K562 (cell line): ENCODE measurements around the gene SFRP5. TPM values are rescaled to one million over a fixed set of nuclear protein-coding genes. Genes with fewer than 3 reads are reported as not detected.

Experiments
- BCLAF1 ChIP-seq, 2 experiments: fragments of 450-650 bp in 1 of 2; IDR thresholded peaks; 2 replicates each; pipeline ENCODE4 v1.6.1; 2011 to 2017; ENCODE audit warnings: low read depth in 2 of 2, antibody characterized with exemption in 1 of 2, borderline replicate concordance in 1 of 2, low read length in 1 of 2, mild to moderate bottlenecking in 1 of 2, mixed read lengths in 1 of 2; ENCODE audit not compliant: control insufficient read depth in 1 of 2
- CBX8 ChIP-seq: fragments of 200-600 bp; sonication (generic); IDR thresholded peaks from 2 replicates; pipeline ENCODE4 v1.6.1; 2012; ENCODE audit warnings: borderline replicate concordance, mixed run types, low read depth, mild to moderate bottlenecking, moderate library complexity, mixed read lengths, low read length, control low read depth, inconsistent platforms; ENCODE audit not compliant: poor library complexity, severe bottlenecking; ENCODE audit errors: extremely low read depth
- ELF2 ChIP-seq: fragments of 250-450 bp; sonication (Bioruptor Pico); IDR thresholded peaks from 2 replicates; pipeline ENCODE4 v1.5.0; 2021; ENCODE audit warnings: mild to moderate bottlenecking
- HDAC2 ChIP-seq: fragments of 450-650 bp; IDR thresholded peaks from 2 replicates; pipeline ENCODE4 v1.6.1; 2016; ENCODE audit warnings: mild to moderate bottlenecking
- MAZ ChIP-seq, 2 experiments: fragments of 450-650 bp in 1 of 2; sonication (generic) in 1 of 2; formaldehyde crosslinking; IDR thresholded peaks in 1 of 2; conservative IDR thresholded peaks in 1 of 2; 2 replicates each; pipeline versions ENCODE4 v1.4.0 to v1.5.0; 2020; ENCODE audit warnings: mild to moderate bottlenecking in 1 of 2, missing genetic modification reagents in 1 of 2
- POLR2A ChIP-seq: fragments of 450-650 bp; conservative IDR thresholded peaks from 2 replicates; pipeline ENCODE4 v1.6.1; 2016
- PTBP1 ChIP-seq: fragments of 200-400 bp; formaldehyde crosslinking; IDR thresholded peaks from 2 replicates; pipeline ENCODE4 v1.6.1; 2017; ENCODE audit warnings: low read depth, low read length
- SRSF9 ChIP-seq: fragments of 200-400 bp; formaldehyde crosslinking; IDR thresholded peaks from 2 replicates; pipeline ENCODE4 v1.6.1; 2017; ENCODE audit warnings: low read depth, low read length, borderline replicate concordance
- TBP ChIP-seq: optimal IDR thresholded peaks from 2 replicates; pipeline ENCODE3; 2011; ENCODE audit warnings: low read depth, low read length, improper control_type of control experiment
- XRCC3 ChIP-seq: fragments of 450-650 bp; IDR thresholded peaks from 2 replicates; pipeline ENCODE4 v1.6.1; 2017; ENCODE audit warnings: mild to moderate bottlenecking, moderate library complexity
- polyA plus RNA-seq, 8 experiments: library from polyadenylated mRNA; depleted of rRNA in 4 of 8; stranded (reverse) in 5 of 8; unstranded in 3 of 8; fragments of >200 nt; fragmentation: Nextera tagmentation in 2 of 8; fragmentation: Illumina TruSeq in 1 of 8; extraction: Ambion mirVana in 2 of 8; extraction: Trizol in 1 of 8; gene quantifications; 2 replicates each; pipeline versions ENCODE4 v1.2.1 to v1.2.3, GENCODE V29; 2011 to 2014; ENCODE audit warnings: inconsistent platforms in 1 of 8, missing spikeins in 1 of 8
- total RNA-seq, 7 experiments: library from RNA; depleted of rRNA in 6 of 7; stranded (reverse); fragments of >200 nt in 6 of 7; fragmentation: Illumina TruSeq in 2 of 7; extraction: Trizol in 2 of 7; gene quantifications; 2 replicates each; pipeline versions ENCODE4 v1.2.1 to v1.2.3, GENCODE V29; 2011 to 2021; ENCODE audit warnings: low replicate concordance in 1 of 7
- TF ChIP-seq, protein P1 (sequence below): fragments of 250-450 bp; sonication (Bioruptor Pico); IDR thresholded peaks from 2 replicates; pipeline ENCODE4 v1.4.0; 2020; ENCODE audit warnings: mild to moderate bottlenecking
- TF ChIP-seq, protein P2 (sequence below), 2 experiments: fragments of 450-650 bp in 1 of 2; sonication (generic) in 1 of 2; formaldehyde crosslinking in 1 of 2; IDR thresholded peaks; 2 replicates each; pipeline versions ENCODE4 v1.7.1 to v1.9.0; 2016 to 2022; ENCODE audit warnings: inconsistent platforms in 1 of 2, mild to moderate bottlenecking in 1 of 2, missing genetic modification reagents in 1 of 2

Gene SFRP5
- total and polyA plus RNA-seq, 9 of the 15 experiments (the other 6 are each of a cell fraction or from before 2014, with no cell fraction given), result 0.07 to 0.29 (median 0.13) TPM; not detected in 3

DNA sequence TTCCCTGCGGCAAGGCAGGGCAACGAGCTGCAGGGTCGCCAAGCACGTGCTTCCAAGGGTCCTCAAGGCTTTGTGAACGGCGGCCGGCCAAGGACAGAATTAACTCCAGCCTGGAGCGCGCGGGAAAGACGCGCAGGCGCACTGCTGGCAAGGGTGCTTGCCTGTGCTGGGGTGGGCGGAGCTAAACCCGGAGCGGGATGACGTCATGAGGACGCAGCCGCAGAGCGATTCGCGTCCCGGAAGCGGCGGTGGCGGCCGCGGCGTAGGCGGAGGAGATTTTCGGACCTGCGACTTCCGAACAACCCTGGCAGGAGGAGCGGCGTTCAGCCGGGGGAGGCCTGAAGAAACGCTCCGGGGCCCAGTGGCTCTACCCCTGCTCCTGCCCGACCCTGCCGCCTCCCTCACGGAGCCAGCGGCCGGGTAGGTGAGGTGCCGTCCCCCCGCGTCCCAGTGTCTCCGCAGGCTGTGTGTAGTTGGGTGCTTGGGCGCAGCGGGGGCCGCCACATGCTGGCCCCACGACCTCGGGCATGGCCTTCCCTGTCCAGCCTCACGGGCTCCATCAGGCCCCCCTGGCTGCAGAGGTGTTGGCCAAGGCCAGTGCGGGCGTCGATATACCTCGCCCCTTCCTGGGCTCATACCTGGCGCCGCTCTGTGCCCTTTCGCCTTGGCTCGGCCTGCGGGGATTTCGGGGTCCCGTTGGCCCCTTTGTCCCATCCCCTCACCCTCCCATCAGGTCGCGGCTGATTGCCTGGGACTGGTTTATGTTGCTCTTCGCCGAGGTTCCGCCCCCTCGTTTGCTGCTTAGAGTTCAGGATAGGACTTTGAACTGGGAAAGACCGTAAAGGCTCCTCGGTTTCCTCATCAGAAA, 34.7 kb downstream of the SFRP5 start, which contains the start of gene ZFYVE27 (continued):
- TF ChIP-seq, protein P1, sequence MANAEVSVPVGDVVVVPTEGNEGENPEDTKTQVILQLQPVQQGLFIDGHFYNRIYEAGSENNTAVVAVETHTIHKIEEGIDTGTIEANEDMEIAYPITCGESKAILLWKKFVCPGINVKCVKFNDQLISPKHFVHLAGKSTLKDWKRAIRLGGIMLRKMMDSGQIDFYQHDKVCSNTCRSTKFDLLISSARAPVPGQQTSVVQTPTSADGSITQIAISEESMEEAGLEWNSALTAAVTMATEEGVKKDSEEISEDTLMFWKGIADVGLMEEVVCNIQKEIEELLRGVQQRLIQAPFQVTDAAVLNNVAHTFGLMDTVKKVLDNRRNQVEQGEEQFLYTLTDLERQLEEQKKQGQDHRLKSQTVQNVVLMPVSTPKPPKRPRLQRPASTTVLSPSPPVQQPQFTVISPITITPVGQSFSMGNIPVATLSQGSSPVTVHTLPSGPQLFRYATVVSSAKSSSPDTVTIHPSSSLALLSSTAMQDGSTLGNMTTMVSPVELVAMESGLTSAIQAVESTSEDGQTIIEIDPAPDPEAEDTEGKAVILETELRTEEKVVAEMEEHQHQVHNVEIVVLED (CRISPR knock-in tag), result peak; percentile 81
- TF ChIP-seq ELF2 (CRISPR knock-in tag) (peak; percentile 91), SRSF9 (no peak), PTBP1 (no peak), TBP (peak; percentile 59), CBX8 (no peak), MAZ (CRISPR knock-in tag; conservative IDR thresholded peaks at IDR 0.05 in 1 of 2, IDR thresholded peaks at IDR 0.05 in 1 of 2) (no peak), BCLAF1 (IDR thresholded peaks at IDR 0.05; ENCODE audit: borderline replicate concordance in 1 of 2, control insufficient read depth in 1 of 2, low read depth in 2 of 2, low read length in 1 of 2) (no peak), XRCC3 (no peak), HDAC2 (no peak), POLR2A (peak; percentile 88)
- TF ChIP-seq, protein P2, sequence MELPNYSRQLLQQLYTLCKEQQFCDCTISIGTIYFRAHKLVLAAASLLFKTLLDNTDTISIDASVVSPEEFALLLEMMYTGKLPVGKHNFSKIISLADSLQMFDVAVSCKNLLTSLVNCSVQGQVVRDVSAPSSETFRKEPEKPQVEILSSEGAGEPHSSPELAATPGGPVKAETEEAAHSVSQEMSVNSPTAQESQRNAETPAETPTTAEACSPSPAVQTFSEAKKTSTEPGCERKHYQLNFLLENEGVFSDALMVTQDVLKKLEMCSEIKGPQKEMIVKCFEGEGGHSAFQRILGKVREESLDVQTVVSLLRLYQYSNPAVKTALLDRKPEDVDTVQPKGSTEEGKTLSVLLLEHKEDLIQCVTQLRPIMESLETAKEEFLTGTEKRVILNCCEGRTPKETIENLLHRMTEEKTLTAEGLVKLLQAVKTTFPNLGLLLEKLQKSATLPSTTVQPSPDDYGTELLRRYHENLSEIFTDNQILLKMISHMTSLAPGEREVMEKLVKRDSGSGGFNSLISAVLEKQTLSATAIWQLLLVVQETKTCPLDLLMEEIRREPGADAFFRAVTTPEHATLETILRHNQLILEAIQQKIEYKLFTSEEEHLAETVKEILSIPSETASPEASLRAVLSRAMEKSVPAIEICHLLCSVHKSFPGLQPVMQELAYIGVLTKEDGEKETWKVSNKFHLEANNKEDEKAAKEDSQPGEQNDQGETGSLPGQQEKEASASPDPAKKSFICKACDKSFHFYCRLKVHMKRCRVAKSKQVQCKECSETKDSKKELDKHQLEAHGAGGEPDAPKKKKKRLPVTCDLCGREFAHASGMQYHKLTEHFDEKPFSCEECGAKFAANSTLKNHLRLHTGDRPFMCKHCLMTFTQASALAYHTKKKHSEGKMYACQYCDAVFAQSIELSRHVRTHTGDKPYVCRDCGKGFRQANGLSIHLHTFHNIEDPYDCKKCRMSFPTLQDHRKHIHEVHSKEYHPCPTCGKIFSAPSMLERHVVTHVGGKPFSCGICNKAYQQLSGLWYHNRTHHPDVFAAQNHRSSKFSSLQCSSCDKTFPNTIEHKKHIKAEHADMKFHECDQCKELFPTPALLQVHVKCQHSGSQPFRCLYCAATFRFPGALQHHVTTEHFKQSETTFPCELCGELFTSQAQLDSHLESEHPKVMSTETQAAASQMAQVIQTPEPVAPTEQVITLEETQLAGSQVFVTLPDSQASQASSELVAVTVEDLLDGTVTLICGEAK (IDR thresholded peaks at IDR 0.05), result no peak
- TF ChIP-seq, protein P2 (CRISPR knock-in tag; IDR thresholded peaks at IDR 0.05), result no peak
